ENCODE data around the gene DMGDH. TPM values are rescaled to one million over a fixed set of nuclear protein-coding genes. Genes with fewer than 3 reads are reported as not detected.

DMGDH gene
- total and polyA plus RNA-seq, 2 of the 4 experiments (the other 2 are of a cell fraction), result 0.18 TPM; not detected in 1

- Histone ChIP-seq H3K9ac (ENCODE audit: low read depth, low read length) (no peak overlapping the region), H3K9me3 (ENCODE audit: control insufficient read depth, insufficient read depth, low read length) (no peaks in the 10 kb centered on the region), H3K4me1 (ENCODE audit: control insufficient read depth, insufficient read depth, low read length) (no peaks in the 10 kb centered on the region), H3K79me1 (ENCODE audit: low read depth in 1 of 2, low read length in 2 of 2) (no peaks in the 10 kb centered on the region), H4K91ac (ENCODE audit: insufficient read depth, low read depth, low read length) (no peak overlapping the region), H2AK9ac (replicated peaks; ENCODE audit: low read depth, low read length, poor library complexity) (no peak overlapping the region), H2BK20ac (ENCODE audit: low read depth, low read length) (no peak overlapping the region), H2AFZ (replicated peaks; ENCODE audit: low read length, poor library complexity) (no peak overlapping the region), H2AK5ac (ENCODE audit: low read depth, low read length) (no peak overlapping the region), H3K36me3 (ENCODE audit: control insufficient read depth, insufficient read depth, low read length) (0 out of 2 replicates have a peak, but pooled peaks cover 1% of the 10 kb centered on the region), H2BK5ac (ENCODE audit: low read depth, low read length, poor library complexity, severe bottlenecking) (no peak overlapping the region), H3K27me3 (ENCODE audit: control insufficient read depth, insufficient read depth, low read length) (no peaks in the 10 kb centered on the region), H3K14ac (replicated peaks; ENCODE audit: low read depth, low read length) (no peak overlapping the region), H3K56ac (ENCODE audit: extremely low read depth, insufficient read depth, low read length) (no peak overlapping the region), H3K4ac (ENCODE audit: low read depth, low read length) (no peak overlapping the region), H2BK120ac (ENCODE audit: low read depth, low read length) (no peak overlapping the region), H3K9me1 (ENCODE audit: insufficient read depth, low read length) (no peaks in the 10 kb centered on the region), H3K4me2 (ENCODE audit: low read depth, low read length) (no peak overlapping the region), H4K8ac (ENCODE audit: low read depth in 2 of 2, low read length in 2 of 2) (no peak overlapping the region), H2BK15ac (ENCODE audit: low read depth, low read length) (no peak overlapping the region), H3K23ac (ENCODE audit: low read depth, low read length) (no peak overlapping the region), H3K18ac (ENCODE audit: low read depth, low read length) (no peak overlapping the region), H4K20me1 (ENCODE audit: insufficient read depth, low read length) (no peaks in the 10 kb centered on the region), H4K5ac (ENCODE audit: low read depth, low read length) (no peak overlapping the region), H3K27ac (ENCODE audit: insufficient read depth, low read length) (no peak overlapping the region), H3K4me3 (ENCODE audit: insufficient read depth, low read depth, low read length) (no peak overlapping the region)
- in situ Hi-C loops (cut with MboI; ENCODE audit: low sequenced_read_pairs) (loop anchor here (10.0 to 25.0 kb wide), 2 partner anchors 67 to 649 kb away; no protein-coding TSS in a partner anchor), intact Hi-C loops (cut with micrococcal nuclease) (loop anchor here (5.0 kb wide), 1 partner anchor 639 kb away; no protein-coding TSS in a partner anchor), dilution Hi-C loops (cut with HindIII; ENCODE audit: low sequenced_read_pairs, unreplicated experiment) (no loop called here)
- ATAC-seq (ENCODE audit: low read depth) (no peak), DNase-seq (peak; percentile 45)
- WGBS, 2 experiments (ENCODE audit: extremely low coverage in 2 of 2, insufficient read length in 1 of 2), result no CpG with 5 or more reads among the region's 1 CpG
- ChIA-PET POLR2A (ENCODE audit: unreplicated experiment) (no interaction called here), CTCF (no interaction called here)
- BruUV-seq (replicated peaks), result no TSS peak
- no peak for TF ChIP-seq ELK1 (IDR thresholded peaks at IDR 0.05; ENCODE audit: borderline replicate concordance, low read depth, low read length)
- no peak for TF ChIP-seq POLR2A (IDR thresholded peaks at IDR 0.05; ENCODE audit: low read depth, low read length)
- no peak for TF ChIP-seq CHD1 (IDR thresholded peaks at IDR 0.05; ENCODE audit: low read depth, low read length)
- TF ChIP-seq USF2 (IDR thresholded peaks at IDR 0.05; ENCODE audit: low read depth, low read length), result no peak
- TF ChIP-seq CEBPB (IDR thresholded peaks at IDR 0.05; ENCODE audit: low read depth, low read length), result no peak
- TF ChIP-seq BHLHE40 (IDR thresholded peaks at IDR 0.05; ENCODE audit: low read depth, low read length), result no peak
Measured at GRCh38 chr5:78961743-78962142, 107.7 kb downstream of the DMGDH start.
